H9 (cell line): ENCODE measurements around the gene ZNF385B. TPM values are rescaled to one million over a fixed set of nuclear protein-coding genes. Genes with fewer than 3 reads are reported as not detected.

ENCODE experiments used
- DNase-seq: peaks from one replicate; pipeline ENCODE4 v3.0.0-alpha.2; 2017
- H2AFZ ChIP-seq: one replicate; pipeline ENCODE4 v1.6.1; 2013; ENCODE audit warnings: mild to moderate bottlenecking, low read length, control low read depth, moderate library complexity
- H2AK5ac ChIP-seq: 2 replicates; pipeline ENCODE4 v1.6.1; 2013; ENCODE audit warnings: low read length, control low read depth, mixed read lengths; ENCODE audit not compliant: insufficient read length
- H2BK120ac ChIP-seq: one replicate; pipeline ENCODE4 v1.6.1; 2013; ENCODE audit warnings: low read depth, mild to moderate bottlenecking, low read length, control low read depth, inconsistent platforms; ENCODE audit not compliant: poor library complexity, severe bottlenecking
- H2BK12ac ChIP-seq: 2 replicates; pipeline ENCODE4 v1.6.1; 2013; ENCODE audit warnings: low read length, control low read depth, mixed read lengths, low read depth; ENCODE audit not compliant: insufficient read length
- H2BK15ac ChIP-seq: 2 replicates; pipeline ENCODE4 v1.6.1; 2013; ENCODE audit warnings: low read depth, low read length, control low read depth
- H2BK20ac ChIP-seq: one replicate; pipeline ENCODE4 v1.6.1; 2013; ENCODE audit warnings: low read depth, mild to moderate bottlenecking, low read length, control low read depth, inconsistent platforms; ENCODE audit not compliant: poor library complexity, severe bottlenecking
- H2BK5ac ChIP-seq: 2 replicates; pipeline ENCODE4 v1.6.1; 2013; ENCODE audit warnings: low read length, control low read depth, mixed read lengths; ENCODE audit not compliant: insufficient read length
- H3K14ac ChIP-seq: 2 replicates; pipeline ENCODE4 v1.6.1; 2013; ENCODE audit warnings: low read length, control low read depth; ENCODE audit not compliant: insufficient read depth
- H3K18ac ChIP-seq: 2 replicates; pipeline ENCODE4 v1.6.1; 2013; ENCODE audit warnings: low read depth, mild to moderate bottlenecking, mixed read lengths, low read length, control low read depth; ENCODE audit not compliant: insufficient read length
- H3K23ac ChIP-seq: 2 replicates; pipeline ENCODE4 v1.6.1; 2013; ENCODE audit warnings: low read length, control low read depth, mixed read lengths, low read depth; ENCODE audit not compliant: insufficient read length
- H3K23me2 ChIP-seq: 2 replicates; pipeline ENCODE4 v1.6.1; 2013; ENCODE audit warnings: low read depth, mild to moderate bottlenecking, mixed read lengths, low read length, control low read depth; ENCODE audit not compliant: insufficient read length, poor library complexity, severe bottlenecking
- H3K27ac ChIP-seq: 2 replicates; pipeline ENCODE4 v1.5.1; 2013; ENCODE audit warnings: low read length, control low read depth, mixed read lengths, low read depth; ENCODE audit not compliant: insufficient read length
- H3K27me3 ChIP-seq: 2 replicates; pipeline ENCODE4 v1.6.1; 2013; ENCODE audit warnings: low read length, control low read depth, inconsistent platforms; ENCODE audit not compliant: insufficient read depth
- H3K4ac ChIP-seq: 2 replicates; pipeline ENCODE4 v1.6.1; 2013; ENCODE audit warnings: low read depth, mild to moderate bottlenecking, control low read depth, inconsistent platforms, low read length, moderate library complexity
- H3K4me1 ChIP-seq: 2 replicates; pipeline ENCODE4 v1.6.1; 2013; ENCODE audit warnings: low read length, control low read depth, inconsistent platforms; ENCODE audit not compliant: insufficient read depth
- H3K4me2 ChIP-seq: 2 replicates; pipeline ENCODE4 v1.6.1; 2013; ENCODE audit warnings: low read length, control low read depth, mixed read lengths; ENCODE audit not compliant: insufficient read length, insufficient read depth
- H3K56ac ChIP-seq: 2 replicates; pipeline ENCODE4 v1.6.1; 2013; ENCODE audit warnings: low read depth, mild to moderate bottlenecking, mixed read lengths, low read length, control low read depth; ENCODE audit not compliant: insufficient read length
- H3K79me1 ChIP-seq: 2 replicates; pipeline ENCODE4 v1.6.1; 2013; ENCODE audit warnings: low read depth, mild to moderate bottlenecking, moderate library complexity, low read length, control low read depth, inconsistent platforms; ENCODE audit not compliant: insufficient read depth, poor library complexity, severe bottlenecking
- H3K79me2 ChIP-seq: 2 replicates; pipeline ENCODE4 v1.6.1; 2013; ENCODE audit warnings: low read length, control low read depth, inconsistent platforms; ENCODE audit not compliant: insufficient read depth
- H3K9ac ChIP-seq: 2 replicates; pipeline ENCODE4 v1.6.1; 2013; ENCODE audit warnings: low read length, control low read depth, mixed read lengths; ENCODE audit not compliant: insufficient read length; ENCODE audit errors: extremely low read depth
- H3K9me3 ChIP-seq: one replicate; pipeline ENCODE4 v1.6.1; 2013; ENCODE audit warnings: low read depth, low read length, inconsistent platforms; ENCODE audit not compliant: control insufficient read depth
- H3T11ph ChIP-seq: one replicate; pipeline ENCODE4 v1.6.1; 2013; ENCODE audit warnings: mild to moderate bottlenecking, low read length, control low read depth, inconsistent platforms
- H4K20me1 ChIP-seq: one replicate; pipeline ENCODE4 v1.6.1; 2013; ENCODE audit not compliant: control insufficient read depth, insufficient read length, insufficient read depth
- H4K5ac ChIP-seq: 2 replicates; pipeline ENCODE4 v1.6.1; 2013; ENCODE audit warnings: low read depth, mild to moderate bottlenecking, mixed read lengths, low read length, control low read depth; ENCODE audit not compliant: insufficient read length
- H4K8ac ChIP-seq: replicated peaks from 2 replicates; pipeline ENCODE4 v1.6.1; 2013; ENCODE audit warnings: low read length, control low read depth, mixed read lengths, low read depth; ENCODE audit not compliant: insufficient read length
- H4K91ac ChIP-seq: 2 replicates; pipeline ENCODE4 v1.6.1; 2013; ENCODE audit warnings: low read depth, mild to moderate bottlenecking, moderate library complexity, mixed read lengths, low read length, control low read depth; ENCODE audit not compliant: insufficient read length
- H3K27ac Mint-ChIP-seq, 3 experiments: 2 replicates in 2 of 3; 3 replicates in 1 of 3; pipeline ENCODE4 v1.8.0; 2020 to 2021; ENCODE audit warnings: mixed read lengths in 3 of 3, mild to moderate bottlenecking in 1 of 3, moderate library complexity in 1 of 3
- H3K27me3 Mint-ChIP-seq: 2 replicates; pipeline ENCODE4 v1.8.0; 2021; ENCODE audit warnings: low read depth, mild to moderate bottlenecking, moderate library complexity, mixed read lengths
- H3K36me3 Mint-ChIP-seq, 3 experiments: 2 replicates in 2 of 3; 3 replicates in 1 of 3; pipeline ENCODE4 v1.8.0; 2020 to 2021; ENCODE audit warnings: low read depth in 3 of 3, mixed read lengths in 3 of 3; ENCODE audit not compliant: insufficient read depth in 1 of 3
- H3K4me1 Mint-ChIP-seq, 2 experiments: 2 replicates each; pipeline ENCODE4 v1.8.0; 2020; ENCODE audit warnings: mixed read lengths in 2 of 2
- H3K4me3 Mint-ChIP-seq, 2 experiments: 2 replicates in 1 of 2; 3 replicates in 1 of 2; pipeline ENCODE4 v1.8.0; 2020 to 2021; ENCODE audit warnings: mild to moderate bottlenecking in 2 of 2, mixed read lengths in 2 of 2, moderate library complexity in 1 of 2
- H3K9me3 Mint-ChIP-seq, 2 experiments: 2 replicates in 1 of 2; 3 replicates in 1 of 2; pipeline ENCODE4 v1.8.0; 2020; ENCODE audit warnings: mild to moderate bottlenecking in 2 of 2, mixed read lengths in 2 of 2, moderate library complexity in 1 of 2
- WGBS: extraction: QIAGEN DNeasy Blood & Tissue Kit; methylation state at CpG from one replicate; pipeline ENCODE4 v1.1.7; 2013; ENCODE audit warnings: missing lambda C conversion rate, low lambda C conversion rate, mixed read lengths; ENCODE audit not compliant: insufficient read length; ENCODE audit errors: extremely low coverage; 5-methylcytosine and 5-hydroxymethylcytosine counted together
- total RNA-seq: library from RNA; stranded (reverse); gene quantifications from 2 replicates; pipeline ENCODE4 v1.2.1, GENCODE V29; 2021
- TF ChIP-seq, protein P1 (sequence below): fragments of 200-600 bp; sonication (generic); conservative IDR thresholded peaks from 3 replicates; pipeline ENCODE4 v1.8.0; 2021; ENCODE audit warnings: antibody characterized with exemption, mild to moderate bottlenecking

Gene ZNF385B
- total RNA-seq, 1 experiment from 2014 or later, result 2.1 TPM

DNA sequence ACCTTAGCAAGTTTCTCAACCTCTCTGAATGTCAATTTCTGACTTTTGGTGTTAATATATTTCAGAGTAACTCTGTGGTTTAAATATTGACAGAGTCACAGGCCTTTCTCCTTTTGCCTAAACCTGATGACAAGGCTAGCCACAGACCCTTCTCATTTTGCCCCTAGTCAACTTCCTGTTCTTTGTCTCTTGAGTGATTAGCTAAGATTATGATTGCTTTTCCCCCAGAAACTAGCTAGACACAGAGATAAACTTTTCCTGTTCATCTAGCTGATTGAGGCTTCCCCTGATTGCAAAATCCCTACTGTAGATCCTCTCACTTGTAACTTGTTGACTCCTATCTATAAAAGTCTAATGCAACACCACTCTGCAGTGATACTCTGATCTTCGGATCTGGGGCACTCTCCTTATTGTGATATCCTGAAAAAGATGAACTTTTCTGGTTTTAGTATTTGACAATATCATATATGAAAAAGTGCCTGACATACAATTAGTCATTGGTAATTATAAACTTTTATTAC is 241.4 kb downstream of the ZNF385B start:
- Histone ChIP-seq H3K4me1 (no peaks in the 10 kb centered on the region), H3K18ac (no peak overlapping the region), H2BK12ac (no peak overlapping the region), H3K4me2 (no peak overlapping the region), H3K4ac (no peak overlapping the region), H3K23ac (no peak overlapping the region), H2BK20ac (no peak overlapping the region), H3K27ac (no peak overlapping the region), H2AK5ac (no peak overlapping the region), H3K23me2 (no peaks in the 10 kb centered on the region), H4K5ac (no peak overlapping the region), H3K27me3 (no peaks in the 10 kb centered on the region), H3K14ac (no peak overlapping the region), H3T11ph (no peak overlapping the region), H2AFZ (no peak overlapping the region), H3K79me1 (no peaks in the 10 kb centered on the region), H2BK15ac (no peak overlapping the region), H3K56ac (no peak overlapping the region), H4K8ac (no peak overlapping the region), H3K9me3 (no peaks in the 10 kb centered on the region), H3K79me2 (no peaks in the 10 kb centered on the region; the same call in 1 of the 2 replicates), H4K20me1 (no peaks in the 10 kb centered on the region), H2BK5ac (no peak overlapping the region), H4K91ac (no peak overlapping the region), H2BK120ac (no peak overlapping the region), H3K9ac (no peak overlapping the region)
- TF ChIP-seq, protein P1, sequence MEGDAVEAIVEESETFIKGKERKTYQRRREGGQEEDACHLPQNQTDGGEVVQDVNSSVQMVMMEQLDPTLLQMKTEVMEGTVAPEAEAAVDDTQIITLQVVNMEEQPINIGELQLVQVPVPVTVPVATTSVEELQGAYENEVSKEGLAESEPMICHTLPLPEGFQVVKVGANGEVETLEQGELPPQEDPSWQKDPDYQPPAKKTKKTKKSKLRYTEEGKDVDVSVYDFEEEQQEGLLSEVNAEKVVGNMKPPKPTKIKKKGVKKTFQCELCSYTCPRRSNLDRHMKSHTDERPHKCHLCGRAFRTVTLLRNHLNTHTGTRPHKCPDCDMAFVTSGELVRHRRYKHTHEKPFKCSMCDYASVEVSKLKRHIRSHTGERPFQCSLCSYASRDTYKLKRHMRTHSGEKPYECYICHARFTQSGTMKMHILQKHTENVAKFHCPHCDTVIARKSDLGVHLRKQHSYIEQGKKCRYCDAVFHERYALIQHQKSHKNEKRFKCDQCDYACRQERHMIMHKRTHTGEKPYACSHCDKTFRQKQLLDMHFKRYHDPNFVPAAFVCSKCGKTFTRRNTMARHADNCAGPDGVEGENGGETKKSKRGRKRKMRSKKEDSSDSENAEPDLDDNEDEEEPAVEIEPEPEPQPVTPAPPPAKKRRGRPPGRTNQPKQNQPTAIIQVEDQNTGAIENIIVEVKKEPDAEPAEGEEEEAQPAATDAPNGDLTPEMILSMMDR, result no peak
- Mint-ChIP-seq H3K4me1 (no peaks in the 10 kb centered on the region), H3K36me3 (no peaks in the 10 kb centered on the region; a peak in 2 of 7 replicates), H3K9me3 (peaks cover 0 to 4% of the 10 kb centered on the region in 2 experiments; a peak in 2 of 5 replicates), H3K27ac (no peak overlapping the region; a peak in 3 of 7 replicates), H3K4me3 (no peak overlapping the region), H3K27me3 (no peaks in the 10 kb centered on the region)
- no peak for DNase-seq
- no CpG with 5 or more reads among the region's 1 CpG for WGBS
